Activated T-cell treated with anti-CD3 and anti-CD28 coated beads for 1 hour (primary cell): Measurements from ENCODE around the gene SPIN2A.
"Not testable (repeated sequence)": the region's sequence is repeated elsewhere in the genome, so short reads cannot be mapped to it uniquely, and the experiment has no call there.

ENCODE experiments used
- DNase-seq: peaks from one replicate; pipeline ENCODE4 v3.0.0-alpha.2; 2020; ENCODE audit warnings: low read depth

Gene SPIN2A

GRCh38 chrX:57102918-57103317 is 34.3 kb downstream of the SPIN2A start:
- DNase-seq, result not testable (repeated sequence)
